T follicular helper cell (primary cell): ENCODE measurements around the gene WFDC10A.
"Not testable (repeated sequence)": the region's sequence is repeated elsewhere in the genome, so short reads cannot be mapped to it uniquely, and the experiment has no call there.

Source experiments
- DNase-seq: peaks from one replicate; pipeline ENCODE4 v3.0.0-alpha.2; 2020; ENCODE audit warnings: low read depth
- total RNA-seq, 2 experiments: gene quantifications; one replicate each; lab custom pipeline; 2026; lab: John Stamatoyannopoulos, UW

The WFDC10A gene
- total RNA-seq = 0 reads per million in 2 experiments

- DNase-seq = no peak
Measured at GRCh38 chr20:45629496-45630100, at the start of gene WFDC10A. TSS of gene WFDC10A (plus strand) at chr20:45629739. CDS start at chr20:45629814, 75 bp downstream.

GRCh38 chr20:45581702-45582101, 47.8 kb upstream of the WFDC10A start:
- DNase-seq = no peak

- DNase-seq = no peak
Measured at GRCh38 chr20:45583502-45583901, 46.0 kb upstream of the WFDC10A start.

- not testable (repeated sequence) for DNase-seq
Measured at GRCh38 chr20:45584294-45584693, 45.2 kb upstream of the WFDC10A start.

GRCh38 chr20:45585986-45586385, 43.6 kb upstream of the WFDC10A start:
- DNase-seq = not testable (repeated sequence)

- no peak for DNase-seq
Measured at GRCh38 chr20:45588800-45589199, 40.7 kb upstream of the WFDC10A start.

- DNase-seq = no peak
Measured at GRCh38 chr20:45589725-45590124, 39.8 kb upstream of the WFDC10A start.

GRCh38 chr20:45592574-45593189, 36.9 kb upstream of the WFDC10A start:
- no peak for DNase-seq

- no peak for DNase-seq
Measured at GRCh38 chr20:45593498-45593897, 36.0 kb upstream of the WFDC10A start.

- DNase-seq = no peak
Measured at GRCh38 chr20:45595235-45595634, 34.3 kb upstream of the WFDC10A start.

GRCh38 chr20:45607810-45608209, 21.7 kb upstream of the WFDC10A start:
- DNase-seq = no peak

- no peak for DNase-seq
Measured at GRCh38 chr20:45611054-45611453, 18.5 kb upstream of the WFDC10A start.

GRCh38 chr20:45612314-45612713, 17.2 kb upstream of the WFDC10A start:
- DNase-seq = no peak

GRCh38 chr20:45617591-45617990, 11.9 kb upstream of the WFDC10A start:
- DNase-seq = no peak

- DNase-seq = no peak
Measured at GRCh38 chr20:45621593-45621992, 7.9 kb upstream of the WFDC10A start.

- no peak for DNase-seq
Measured at GRCh38 chr20:45626540-45626939, 3.0 kb upstream of the WFDC10A start.

GRCh38 chr20:45630371-45630770, 832 bp downstream of the WFDC10A start:
- DNase-seq = no peak

- DNase-seq = no peak
Measured at GRCh38 chr20:45631184-45631583, 1.6 kb downstream of the WFDC10A start, which contains the start of gene WFDC9. TSS of gene WFDC9 (minus strand) at chr20:45631284. CDS start at chr20:45610181, 21,103 bp downstream.

GRCh38 chr20:45636513-45636912, 7.0 kb downstream of the WFDC10A start:
- DNase-seq = no peak

- DNase-seq = no peak
Measured at GRCh38 chr20:45639687-45640086, 10.1 kb downstream of the WFDC10A start.

- not testable (repeated sequence) for DNase-seq
Measured at GRCh38 chr20:45641076-45641475, 11.5 kb downstream of the WFDC10A start.

- not testable (repeated sequence) for DNase-seq
Measured at GRCh38 chr20:45645869-45646268, 16.3 kb downstream of the WFDC10A start.

- DNase-seq = no peak
Measured at GRCh38 chr20:45646875-45647274, 17.3 kb downstream of the WFDC10A start.
